A549 (cell line): ENCODE measurements around the gene ACADM.
"Not testable (repeated sequence)": the region's sequence is repeated elsewhere in the genome, so short reads cannot be mapped to it uniquely, and the experiment has no call there.

Source experiments
- CTCF ChIP-seq: fragments of >200 bp; sonication (Bioruptor Twin); formaldehyde crosslinking; IDR thresholded peaks from 3 replicates; pipeline ENCODE4 v1.5.1; 2016
- ELK1 ChIP-seq: fragments of 150-350 bp; IDR thresholded peaks from 2 replicates; pipeline ENCODE4 v1.6.1; 2014; ENCODE audit warnings: low read depth, mild to moderate bottlenecking, low read length
- EP300 ChIP-seq, 2 experiments: fragments of >200 bp; sonication (Bioruptor Twin); formaldehyde crosslinking; IDR thresholded peaks; 2 replicates in 1 of 2; 3 replicates in 1 of 2; pipeline ENCODE4 v1.6.1; 2016 to 2017
- KDM1A ChIP-seq: fragments of 200-600 bp; sonication (generic); IDR thresholded peaks from 2 replicates; pipeline ENCODE4 v1.6.1; 2016; ENCODE audit warnings: low read depth, mild to moderate bottlenecking
- MAFK ChIP-seq: fragments of 450-650 bp; IDR thresholded peaks from 2 replicates; pipeline ENCODE4 v1.6.1; 2014; ENCODE audit not compliant: partially characterized antibody
- MAX ChIP-seq: IDR thresholded peaks from 2 replicates; pipeline ENCODE4 v1.6.1; 2012
- PHF8 ChIP-seq: fragments of 200-600 bp; sonication (generic); IDR thresholded peaks from 2 replicates; pipeline ENCODE4 v1.6.1; 2016; ENCODE audit warnings: low read depth, mild to moderate bottlenecking, antibody characterized with exemption, moderate library complexity, borderline replicate concordance
- RAD21 ChIP-seq, 2 experiments: fragments of >200 bp in 1 of 2; sonication (Bioruptor Twin) in 1 of 2; formaldehyde crosslinking in 1 of 2; IDR thresholded peaks in 1 of 2; conservative IDR thresholded peaks in 1 of 2; 2 replicates in 1 of 2; 3 replicates in 1 of 2; pipeline ENCODE4 v1.6.1; 2012 to 2018; ENCODE audit warnings: inconsistent platforms in 1 of 2
- SREBF2 ChIP-seq: fragments of 450-650 bp; IDR thresholded peaks from 2 replicates; pipeline ENCODE4 v1.6.1; 2014; ENCODE audit warnings: mild to moderate bottlenecking, moderate library complexity
- USF2 ChIP-seq: fragments of 450-650 bp; IDR thresholded peaks from 2 replicates; pipeline ENCODE4 v1.6.1; 2014; ENCODE audit warnings: antibody characterized with exemption

GRCh38 chr1:75778694-75779093, 54.2 kb downstream of the ACADM start:
- TF ChIP-seq CTCF; MAFK; MAX; EP300 (IDR thresholded peaks at IDR 0.05); KDM1A; USF2; SREBF2; PHF8; ELK1; RAD21 (conservative IDR thresholded peaks at IDR 0.05 in 1 of 2, IDR thresholded peaks at IDR 0.05 in 1 of 2): not testable (repeated sequence)
